Prostate gland (tissue), 2 donors: ENCODE data around the gene C6orf136. TPM values are rescaled to one million over a fixed set of nuclear protein-coding genes. Genes with fewer than 3 reads are reported as not detected.

ENCODE experiments used
- DNase-seq: peaks from one replicate; pipeline ENCODE4 v3.0.0-alpha.2; 2019; ENCODE audit warnings: low spot score
- H3K27ac ChIP-seq, 2 donors: fragments of 200-600 bp; sonication (generic); 2 replicates each; pipeline ENCODE4 v1.5.1; 2017 to 2019
- H3K27me3 ChIP-seq: fragments of 200-600 bp; sonication (generic); replicated peaks from 2 replicates; pipeline ENCODE4 v1.5.1; 2019; ENCODE audit not compliant: insufficient read depth
- H3K36me3 ChIP-seq, 2 donors: fragments of 200-600 bp; sonication (generic); 1 replicate in 1 of 2; 2 replicates in 1 of 2; pipeline versions ENCODE4 v1.5.1 to v1.8.1; 2017 to 2019
- H3K4me1 ChIP-seq: fragments of 200-600 bp; sonication (generic); replicated peaks from 2 replicates; pipeline ENCODE4 v1.5.1; 2019
- H3K4me3 ChIP-seq, 2 donors: fragments of 200-600 bp; sonication (generic); 2 replicates each; pipeline ENCODE4 v1.5.1; 2017 to 2019
- H3K9me3 ChIP-seq: fragments of 200-600 bp; sonication (generic); 2 replicates; pipeline ENCODE4 v1.5.1; 2017
- CTCF ChIP-seq, 4 experiments: fragments of 200-600 bp in 2 of 4; fragments of 450-650 bp in 2 of 4; sonication (generic) in 2 of 4; IDR thresholded peaks; 1 replicate in 3 of 4; 2 replicates in 1 of 4; pipeline ENCODE4 v1.5.1; 2016 to 2019; ENCODE audit warnings: antibody characterized with exemption in 4 of 4, mild to moderate bottlenecking in 2 of 4, moderate library complexity in 2 of 4
- POLR2A ChIP-seq: fragments of 450-650 bp; IDR thresholded peaks from one replicate; pipeline ENCODE4 v1.6.1; 2016; ENCODE audit warnings: antibody characterized with exemption, mild to moderate bottlenecking
- POLR2AphosphoS5 ChIP-seq: sonication (generic); formaldehyde crosslinking; IDR thresholded peaks from one replicate; pipeline ENCODE4 v1.6.1; 2017; ENCODE audit warnings: antibody characterized with exemption
- WGBS: methylation state at CpG from one replicate; pipeline ENCODE4 v1.1.5; 2018; 5-methylcytosine and 5-hydroxymethylcytosine counted together
- intact Hi-C: fragments of 100-400 bp; cut with DNase I; formaldehyde crosslinking; loops from one replicate; pipeline ENCODE4 v1.14.2; 2022
- total RNA-seq, 2 donors: library from RNA; depleted of rRNA; stranded (reverse); fragments of >200 nt; gene quantifications; one replicate each; pipeline ENCODE4 v1.1.0, GENCODE V29; 2016

C6orf136 gene
- total RNA-seq, 2 donors from 2014 or later = 12.8 to 18.5 TPM

- H3K4me3 ChIP-seq = no peak overlapping the region
- no peaks in the 10 kb centered on the region for H3K9me3 ChIP-seq
- H3K27me3 ChIP-seq = no peaks in the 10 kb centered on the region
- no peaks in the 10 kb centered on the region for H3K4me1 ChIP-seq
- intact Hi-C loops = no loop called here
- TF ChIP-seq POLR2A = no peak
- TF ChIP-seq POLR2AphosphoS5 = no peak
- TF ChIP-seq CTCF (IDR thresholded peaks at IDR 0.05) = no peak
- DNase-seq = no peak
- 64% methylated on average over 4 of the region's 4 CpGs for WGBS
- no peaks in the 10 kb centered on the region for H3K36me3 ChIP-seq
- H3K27ac ChIP-seq = no peak overlapping the region
Observed at GRCh38 chr6:30700340-30700739, 53.4 kb downstream of the C6orf136 start.

Other genes with a start within 250 kb of the C6orf136 start
- gene HLA-E, start 157.6 kb upstream of the C6orf136 start, total RNA-seq = 100 to 1,000 TPM; 293 to 354 TPM
- 10 to 100 TPM; 38.3 to 56.4 TPM for gene GNL1, start 90.6 kb upstream of the C6orf136 start, total RNA-seq
- gene PRR3, start 89.8 kb upstream of the C6orf136 start, total RNA-seq = 10 to 100 TPM in 1 of 2 donors, 1 to 10 TPM in 1; 8.6 to 11.7 TPM
- gene ABCF1, start 75.7 kb upstream of the C6orf136 start, total RNA-seq = 10 to 100 TPM; 42.3 to 49.2 TPM
- 10 to 100 TPM; 40.0 to 51.0 TPM for gene PPP1R10, start 29.9 kb upstream of the C6orf136 start, total RNA-seq
- 10 to 100 TPM; 63.6 to 69.2 TPM for gene MRPS18B, start 29.3 kb upstream of the C6orf136 start, total RNA-seq
- 10 to 100 TPM in 1 of 2 donors, 1 to 10 TPM in 1; 8.7 to 11.0 TPM for gene ATAT1, start 20.3 kb upstream of the C6orf136 start, total RNA-seq
- gene DHX16, start 25.9 kb downstream of the C6orf136 start, total RNA-seq = 10 to 100 TPM; 26.4 to 41.0 TPM
- 10 to 100 TPM; 12.2 to 21.9 TPM for gene PPP1R18, start 39.5 kb downstream of the C6orf136 start, total RNA-seq
- 1 to 10 TPM; 5.9 to 7.3 TPM for gene NRM, start 43.9 kb downstream of the C6orf136 start, total RNA-seq
- gene MDC1, start 70.1 kb downstream of the C6orf136 start, total RNA-seq = 10 to 100 TPM; 20.5 to 26.3 TPM
- 100 to 1,000 TPM; 196 to 270 TPM for gene TUBB, start 73.2 kb downstream of the C6orf136 start, total RNA-seq
- 100 to 1,000 TPM; 117 to 133 TPM for gene FLOT1, start 95.6 kb downstream of the C6orf136 start, total RNA-seq
- gene IER3, start 97.4 kb downstream of the C6orf136 start, total RNA-seq = 10 to 100 TPM; 13.9 to 26.4 TPM
- 100 to 1,000 TPM; 178 to 182 TPM for gene DDR1, start 237.4 kb downstream of the C6orf136 start, total RNA-seq